ENCODE data around the gene EML5. TPM values are rescaled to one million over a fixed set of nuclear protein-coding genes. Genes with fewer than 3 reads are reported as not detected.
A peak's percentile ranks its signal among the peaks of the same experiment; 100 is the strongest.

The EML5 gene
- total RNA-seq, 3 donors from 2014 or later = 1.3 to 4.1 (median 1.4) TPM

DNA sequence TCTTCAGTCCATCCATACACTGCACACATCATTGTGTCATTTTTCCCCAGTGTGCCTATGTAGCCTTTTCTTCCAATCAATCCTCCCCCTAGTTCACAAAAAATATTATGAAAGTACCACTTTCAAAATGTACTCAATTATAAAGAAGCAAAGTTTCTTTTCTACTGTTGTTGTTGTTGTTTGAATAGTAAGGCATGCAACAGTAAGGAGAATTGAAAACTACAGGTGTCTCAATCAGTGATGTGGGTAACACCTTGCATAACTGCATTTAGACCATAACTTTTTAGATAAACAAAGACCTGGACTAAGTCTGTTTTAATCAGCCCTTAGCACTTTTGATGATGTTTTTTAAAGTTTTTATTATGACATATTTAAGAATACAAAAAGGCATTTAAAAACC is 104.4 kb downstream of the EML5 start:
- no peak for DNase-seq
- Histone ChIP-seq H3K36me3 (ENCODE audit: low read depth) (no peaks in the 10 kb centered on the region), H3K4me3 (no peak overlapping the region), H3K9me3 (no peaks in the 10 kb centered on the region), H3K4me1 (ENCODE audit: low read depth) (no peaks in the 10 kb centered on the region)
- intact Hi-C loops (cut with DNase I, micrococcal nuclease) = no loop called here
- TF ChIP-seq, protein P1, sequence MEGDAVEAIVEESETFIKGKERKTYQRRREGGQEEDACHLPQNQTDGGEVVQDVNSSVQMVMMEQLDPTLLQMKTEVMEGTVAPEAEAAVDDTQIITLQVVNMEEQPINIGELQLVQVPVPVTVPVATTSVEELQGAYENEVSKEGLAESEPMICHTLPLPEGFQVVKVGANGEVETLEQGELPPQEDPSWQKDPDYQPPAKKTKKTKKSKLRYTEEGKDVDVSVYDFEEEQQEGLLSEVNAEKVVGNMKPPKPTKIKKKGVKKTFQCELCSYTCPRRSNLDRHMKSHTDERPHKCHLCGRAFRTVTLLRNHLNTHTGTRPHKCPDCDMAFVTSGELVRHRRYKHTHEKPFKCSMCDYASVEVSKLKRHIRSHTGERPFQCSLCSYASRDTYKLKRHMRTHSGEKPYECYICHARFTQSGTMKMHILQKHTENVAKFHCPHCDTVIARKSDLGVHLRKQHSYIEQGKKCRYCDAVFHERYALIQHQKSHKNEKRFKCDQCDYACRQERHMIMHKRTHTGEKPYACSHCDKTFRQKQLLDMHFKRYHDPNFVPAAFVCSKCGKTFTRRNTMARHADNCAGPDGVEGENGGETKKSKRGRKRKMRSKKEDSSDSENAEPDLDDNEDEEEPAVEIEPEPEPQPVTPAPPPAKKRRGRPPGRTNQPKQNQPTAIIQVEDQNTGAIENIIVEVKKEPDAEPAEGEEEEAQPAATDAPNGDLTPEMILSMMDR (IDR thresholded peaks at IDR 0.05) = no peak
- ATAC-seq = no peak

DNA sequence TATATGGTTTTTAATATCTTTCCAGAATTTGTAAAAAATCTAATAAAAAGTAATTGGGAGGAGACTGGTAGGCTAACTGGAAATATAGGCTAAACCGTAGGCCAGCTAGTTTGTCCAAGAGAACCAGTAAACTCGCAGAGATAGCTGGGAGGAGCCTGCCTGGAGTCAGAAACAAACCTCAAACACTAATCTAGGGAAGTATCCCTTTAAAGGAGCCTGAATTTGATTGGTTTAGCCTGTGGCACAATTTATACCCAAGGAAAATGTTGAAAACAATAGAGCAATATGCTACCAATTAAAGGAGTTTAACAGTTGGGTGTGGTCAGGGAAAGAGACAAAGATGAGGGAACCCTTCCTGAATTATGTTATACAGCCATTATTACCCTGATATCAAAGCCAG is 109.6 kb downstream of the EML5 start:
- ATAC-seq = peak; percentile 66
- Histone ChIP-seq H3K4me3 (no peak overlapping the region), H3K9me3 (no peaks in the 10 kb centered on the region), H3K4me1 (ENCODE audit: low read depth) (peaks cover 9% of the 10 kb centered on the region), H3K36me3 (ENCODE audit: low read depth) (no peaks in the 10 kb centered on the region)
- DNase-seq = peak in 1 of 3 donors; percentile 38
- intact Hi-C loops (cut with DNase I, micrococcal nuclease) = no loop called here
- TF ChIP-seq, protein P1 (IDR thresholded peaks at IDR 0.05) = no peak

DNA sequence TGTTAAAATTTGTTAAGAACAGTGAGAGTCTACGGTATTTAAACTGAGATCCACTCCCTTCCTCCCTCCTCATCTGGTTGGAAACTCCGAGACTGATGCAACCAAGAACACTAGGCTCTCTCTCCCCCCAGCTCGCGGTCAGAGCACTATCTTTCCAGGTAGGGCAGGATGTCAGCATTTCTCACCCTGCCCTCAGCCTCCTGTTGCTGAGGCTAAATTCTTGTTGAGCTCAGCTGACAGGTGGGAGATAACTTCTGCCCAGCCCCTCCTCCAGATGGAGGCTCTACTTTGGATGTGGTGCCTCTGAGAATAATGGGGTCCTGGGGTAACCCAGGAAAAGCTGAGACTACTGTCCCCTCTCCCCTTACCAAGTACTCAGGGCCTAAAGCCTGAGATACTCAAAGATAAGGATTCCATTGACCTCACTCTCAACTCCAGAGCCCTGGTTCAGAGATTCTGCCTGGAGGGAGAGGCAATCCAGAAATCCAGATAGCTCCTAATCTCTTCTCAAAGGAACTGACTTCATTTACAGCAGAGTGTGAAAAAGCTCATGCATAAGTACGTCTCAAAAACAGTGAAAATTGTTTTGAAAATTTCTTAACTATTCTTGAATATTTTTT is 110.1 kb downstream of the EML5 start:
- Histone ChIP-seq H3K4me1 (ENCODE audit: low read depth) (peaks cover 9% of the 10 kb centered on the region), H3K36me3 (ENCODE audit: low read depth) (no peaks in the 10 kb centered on the region), H3K4me3 (no peak overlapping the region), H3K9me3 (no peaks in the 10 kb centered on the region)
- intact Hi-C loops (cut with DNase I, micrococcal nuclease) = no loop called here
- ATAC-seq (no peak), DNase-seq (no peak)
- TF ChIP-seq, protein P1 (IDR thresholded peaks at IDR 0.05) = no peak

DNA sequence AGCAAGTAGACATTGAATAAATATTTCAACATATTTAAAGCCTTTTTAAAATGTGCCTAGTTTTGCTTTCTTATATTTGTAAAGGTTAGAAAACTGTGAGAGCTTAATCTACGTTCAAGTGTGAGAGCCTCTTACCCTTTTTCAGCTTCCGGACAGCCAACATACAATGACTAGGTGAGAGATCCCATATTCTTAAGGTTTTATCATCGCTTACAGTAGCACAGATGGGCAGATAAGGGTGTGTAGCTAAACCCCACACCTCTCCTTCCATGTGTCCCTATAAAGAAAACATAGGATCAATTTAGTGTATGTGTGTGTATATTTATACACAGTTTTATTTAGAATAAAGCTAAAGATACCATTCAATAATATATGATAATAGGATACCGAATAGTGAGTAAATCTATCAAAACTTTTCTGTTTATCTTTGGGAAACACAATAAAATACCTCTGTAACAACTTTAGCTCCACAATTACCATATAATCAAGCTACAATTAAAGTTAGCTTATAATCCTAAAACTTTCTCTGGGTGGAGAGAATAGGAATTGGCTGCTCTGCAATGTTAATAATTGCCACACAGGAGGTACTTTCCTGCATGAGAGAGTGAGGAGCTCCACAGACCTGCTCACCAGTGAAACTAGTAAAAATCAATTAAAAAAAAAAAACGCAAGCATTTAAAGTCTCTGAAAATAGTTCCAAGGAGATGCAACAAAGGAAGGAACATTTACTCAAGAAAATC is 110.8 kb downstream of the EML5 start:
- Histone ChIP-seq H3K4me1 (ENCODE audit: low read depth) (peaks cover 9% of the 10 kb centered on the region), H3K4me3 (no peak overlapping the region), H3K9me3 (no peaks in the 10 kb centered on the region), H3K36me3 (ENCODE audit: low read depth) (no peaks in the 10 kb centered on the region)
- intact Hi-C loops (cut with DNase I, micrococcal nuclease) = no loop called here
- ATAC-seq (no peak), DNase-seq (no peak)
- TF ChIP-seq, protein P1 (IDR thresholded peaks at IDR 0.05) = no peak

DNA sequence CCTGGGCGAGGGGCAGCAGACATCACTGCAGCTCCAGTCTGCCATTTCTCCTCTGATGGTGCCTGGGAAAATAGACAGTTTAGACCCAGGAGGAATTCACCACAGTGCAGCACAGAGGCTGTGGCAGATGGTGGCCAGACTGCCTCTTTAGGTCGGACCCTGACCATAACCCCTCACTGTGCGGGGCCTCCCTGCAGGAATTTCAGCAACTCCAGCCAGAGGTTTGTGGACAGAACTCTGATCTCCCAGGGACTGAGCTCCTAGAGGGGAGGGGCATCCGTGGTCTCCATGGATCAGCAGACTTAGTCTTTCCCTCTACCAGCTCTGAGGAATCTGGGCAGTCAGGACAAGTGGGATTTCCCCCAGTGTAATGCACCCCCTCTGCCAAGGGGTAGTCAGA is 123.4 kb downstream of the EML5 start:
- Histone ChIP-seq H3K9me3 (no peaks in the 10 kb centered on the region), H3K4me3 (no peak overlapping the region), H3K36me3 (ENCODE audit: low read depth) (no peaks in the 10 kb centered on the region), H3K4me1 (ENCODE audit: low read depth) (no peaks in the 10 kb centered on the region)
- ATAC-seq (no peak), DNase-seq (no peak)
- intact Hi-C loops (cut with DNase I, micrococcal nuclease) = loop anchor here in 1 of 2 donors (5.0 kb wide), 1 partner anchor 343 kb away; no protein-coding TSS in a partner anchor
- TF ChIP-seq, protein P1 (IDR thresholded peaks at IDR 0.05) = no peak

Data from mucosa of descending colon (tissue), 3 donors.